Esophagus muscularis mucosa (tissue), 2 donors: ENCODE data around the gene GP1BA.

Experiments
- EP300 ChIP-seq: sonication (generic); formaldehyde crosslinking; IDR thresholded peaks from one replicate; pipeline ENCODE4 v1.6.1; 2017; ENCODE audit warnings: antibody characterized with exemption
- POLR2A ChIP-seq: fragments of 450-650 bp; IDR thresholded peaks from one replicate; pipeline ENCODE4 v1.6.1; 2017; ENCODE audit warnings: antibody characterized with exemption, moderate library complexity, mild to moderate bottlenecking, low read depth

- TF ChIP-seq POLR2A, result no peak
- TF ChIP-seq EP300, result no peak
Measured at GRCh38 chr17:4973256-4974114, 41.4 kb downstream of the GP1BA start.
